Ovary (tissue), 9 donors: Measurements from ENCODE around the gene FAM237B. TPM values are rescaled to one million over a fixed set of nuclear protein-coding genes. Genes with fewer than 3 reads are reported as not detected.

Experiments used
- DNase-seq, 5 donors: peaks; one replicate each; pipeline ENCODE4 v3.0.0-alpha.2; 2019 to 2020
- H3K27ac ChIP-seq, 2 donors: fragments of 200-600 bp; one replicate each; pipeline versions ENCODE4 v1.5.1 to v1.8.0; 2019 to 2022
- H3K27me3 ChIP-seq: fragments of 200-600 bp; one replicate; pipeline ENCODE4 v1.8.0; 2022
- H3K36me3 ChIP-seq: fragments of 200-600 bp; sonication (generic); one replicate; pipeline ENCODE4 v1.5.1; 2019
- H3K4me1 ChIP-seq: one replicate; pipeline ENCODE4 v1.8.1; 2013; ENCODE audit warnings: mild to moderate bottlenecking, moderate library complexity; ENCODE audit not compliant: insufficient read depth
- H3K4me3 ChIP-seq: fragments of 200-600 bp; sonication (generic); one replicate; pipeline ENCODE4 v1.5.1; 2017
- H3K9me3 ChIP-seq, 2 donors: fragments of 200-600 bp in 1 of 2; sonication (generic) in 1 of 2; one replicate each; pipeline versions ENCODE4 v1.5.1 to v1.8.1; 2013 to 2019; ENCODE audit warnings: mild to moderate bottlenecking in 1 of 2, moderate library complexity in 1 of 2
- EP300 ChIP-seq: sonication (generic); formaldehyde crosslinking; IDR thresholded peaks from one replicate; pipeline ENCODE4 v1.6.1; 2017; ENCODE audit warnings: antibody characterized with exemption
- POLR2A ChIP-seq: fragments of 450-650 bp; IDR thresholded peaks from one replicate; pipeline ENCODE4 v1.6.1; 2017; ENCODE audit warnings: antibody characterized with exemption, mild to moderate bottlenecking, moderate library complexity
- WGBS, 3 donors: extraction: QIAGEN DNeasy Blood & Tissue Kit in 1 of 3; methylation state at CpG; one replicate each; pipeline versions ENCODE4 v1.1.5 to v1.1.7; 2013 to 2017; 5-methylcytosine and 5-hydroxymethylcytosine counted together
- intact Hi-C, 4 donors: fragments of 100-400 bp; cut with DNase I; formaldehyde crosslinking; loops; one replicate each; pipeline versions ENCODE4 v1.11.0 to v1.15.1; 2022 to 2023
- polyA plus RNA-seq, 2 donors: library from polyadenylated mRNA; stranded (reverse); fragments of 200-250 nt in 1 of 2; fragments of 350-450 nt in 1 of 2; fragmentation: Illumina TruSeq in 1 of 2; extraction: RNeasy Lipid Tissue Mini Kit (QIAGEN cat#74804) in 1 of 2; gene quantifications; one replicate each; pipeline ENCODE4 v1.2.3, GENCODE V29; 2013 to 2014
- total RNA-seq, 7 donors: library from RNA; depleted of rRNA in 2 of 7; stranded (reverse); fragments of >200 nt in 2 of 7; fragmentation: NEBNext Ultra II Directional in 3 of 7; extraction: Animal tissue kit (Norgen Biotek cat#: 25700) in 3 of 7; gene quantifications; one replicate each; pipeline versions ENCODE4 v1.1.0 to v1.2.4, GENCODE V29; 2016 to 2023
- TF ChIP-seq, protein P1 (sequence below), 3 donors: fragments of 450-650 bp in 2 of 3; fragments of 200-600 bp in 1 of 3; IDR thresholded peaks; one replicate each; pipeline versions ENCODE4 v1.5.1 to v1.8.0; 2016 to 2022; ENCODE audit warnings: antibody characterized with exemption in 3 of 3, mild to moderate bottlenecking in 1 of 3
- donor health status: DM: no; HTN: no; CAD: no; lungs with moderate emphysema.
- donor health status: DM: no; HTN: no; CAD: no.
- donor health status: Bipolar disorder and iron deficiency.
- donor health status: DM: yes; HTN: yes; CAD: no.
- donor health status: DM: no; HTN: no; CAD: no.
- donor health status: DM: yes; HTN: yes; CAD: no.

Gene FAM237B
- total and polyA plus RNA-seq, 9 donors: not detected

DNA sequence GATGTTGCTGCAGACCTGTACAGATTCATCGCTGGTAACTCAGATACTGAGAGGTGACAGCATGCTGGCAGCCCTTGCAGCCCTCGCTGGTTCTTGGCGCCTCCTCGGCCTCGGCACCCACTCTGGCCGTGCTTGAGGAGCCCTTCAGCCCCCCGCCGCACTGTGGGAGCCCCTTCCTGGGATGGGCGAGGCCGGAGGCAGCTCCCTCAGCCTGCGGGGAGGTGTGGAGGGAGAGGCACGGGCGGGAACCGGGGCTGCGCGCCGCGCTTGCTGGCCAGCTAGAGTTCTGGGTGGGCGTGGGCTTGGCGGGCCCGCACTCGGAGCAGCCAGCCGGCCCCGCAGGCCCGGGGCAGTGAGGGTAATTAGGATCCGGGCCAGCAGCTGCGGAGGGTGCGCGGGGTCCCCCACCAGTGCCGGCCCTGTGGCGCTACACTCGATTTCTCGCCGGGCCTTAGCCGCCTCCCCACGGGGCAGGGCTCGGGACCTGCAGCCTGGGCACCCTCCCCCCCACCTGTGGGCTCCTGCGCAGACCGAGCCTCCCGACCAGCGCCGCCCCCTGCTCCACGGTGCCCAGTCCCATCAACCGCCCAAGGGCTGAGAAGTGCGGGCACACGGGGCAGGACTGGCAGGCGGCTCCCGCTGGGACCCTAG, 13.2 kb upstream of the FAM237B start:
- no peak for DNase-seq
- Histone ChIP-seq H3K27me3 (no peaks in the 10 kb centered on the region), H3K9me3 (no peaks in the 10 kb centered on the region), H3K4me3 (no peak overlapping the region), H3K36me3 (no peaks in the 10 kb centered on the region), H3K27ac (no peak overlapping the region), H3K4me1 (no peaks in the 10 kb centered on the region)
- intact Hi-C loops: no loop called here
- 93 to 95% (median 95%) methylated on average over 48 of the region's 48 CpGs for whole genome bisulfite sequencing, 3 donors
- TF ChIP-seq EP300 (no peak), POLR2A (no peak)
- TF ChIP-seq, protein P1, sequence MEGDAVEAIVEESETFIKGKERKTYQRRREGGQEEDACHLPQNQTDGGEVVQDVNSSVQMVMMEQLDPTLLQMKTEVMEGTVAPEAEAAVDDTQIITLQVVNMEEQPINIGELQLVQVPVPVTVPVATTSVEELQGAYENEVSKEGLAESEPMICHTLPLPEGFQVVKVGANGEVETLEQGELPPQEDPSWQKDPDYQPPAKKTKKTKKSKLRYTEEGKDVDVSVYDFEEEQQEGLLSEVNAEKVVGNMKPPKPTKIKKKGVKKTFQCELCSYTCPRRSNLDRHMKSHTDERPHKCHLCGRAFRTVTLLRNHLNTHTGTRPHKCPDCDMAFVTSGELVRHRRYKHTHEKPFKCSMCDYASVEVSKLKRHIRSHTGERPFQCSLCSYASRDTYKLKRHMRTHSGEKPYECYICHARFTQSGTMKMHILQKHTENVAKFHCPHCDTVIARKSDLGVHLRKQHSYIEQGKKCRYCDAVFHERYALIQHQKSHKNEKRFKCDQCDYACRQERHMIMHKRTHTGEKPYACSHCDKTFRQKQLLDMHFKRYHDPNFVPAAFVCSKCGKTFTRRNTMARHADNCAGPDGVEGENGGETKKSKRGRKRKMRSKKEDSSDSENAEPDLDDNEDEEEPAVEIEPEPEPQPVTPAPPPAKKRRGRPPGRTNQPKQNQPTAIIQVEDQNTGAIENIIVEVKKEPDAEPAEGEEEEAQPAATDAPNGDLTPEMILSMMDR (IDR thresholded peaks at IDR 0.05): no peak

DNA sequence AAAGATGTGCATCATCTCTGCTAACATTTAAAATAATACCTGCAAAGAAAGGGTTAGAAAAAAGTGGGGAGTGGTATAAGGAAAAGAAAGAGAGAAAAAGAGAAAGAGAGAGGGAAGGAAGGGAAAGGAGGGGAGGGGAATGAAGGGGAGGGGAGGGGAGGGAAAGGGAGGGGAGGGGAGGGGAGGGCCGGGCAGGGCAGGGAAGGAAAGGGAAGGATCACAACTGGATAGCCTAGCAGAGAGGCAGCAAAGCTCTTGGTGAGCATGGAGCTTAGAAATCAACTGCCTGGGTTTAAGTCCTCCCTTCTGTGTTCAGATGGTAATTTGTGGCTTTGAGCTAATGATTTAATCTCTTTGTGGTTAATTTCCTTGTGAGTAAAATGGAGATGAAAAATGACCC, 5.4 kb upstream of the FAM237B start:
- Histone ChIP-seq H3K36me3 (no peaks in the 10 kb centered on the region), H3K27me3 (no peaks in the 10 kb centered on the region), H3K4me3 (no peak overlapping the region), H3K27ac (no peak overlapping the region), H3K9me3 (no peaks in the 10 kb centered on the region), H3K4me1 (no peaks in the 10 kb centered on the region)
- TF ChIP-seq, protein P1 (IDR thresholded peaks at IDR 0.05): no peak
- TF ChIP-seq POLR2A (no peak), EP300 (no peak)
- DNase-seq: no peak
- WGBS, 3 donors: 0 to 26% (median 17%) methylated on average over 1 of the region's 1 CpG
- intact Hi-C loops: no loop called here

DNA sequence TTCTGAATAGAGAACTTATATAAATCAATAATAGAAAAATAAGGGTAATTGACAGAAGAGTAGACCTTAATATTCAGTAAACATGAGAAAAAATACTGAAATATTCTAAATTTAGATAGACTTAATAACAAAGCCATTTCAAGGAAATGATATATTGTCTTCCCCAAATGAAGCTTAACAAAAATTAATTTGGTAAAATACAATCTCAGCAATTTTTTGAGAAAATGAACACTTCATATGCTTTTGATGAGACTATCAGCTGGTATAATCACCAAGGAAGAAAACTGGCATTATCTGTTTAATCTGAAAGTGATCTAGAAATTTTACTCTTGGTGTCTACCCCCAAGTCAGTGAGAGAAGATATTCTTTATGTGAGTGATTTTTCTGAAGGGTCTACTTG, 1.7 kb upstream of the FAM237B start:
- Histone ChIP-seq H3K4me1 (peaks cover 4% of the 10 kb centered on the region), H3K27ac (no peak overlapping the region), H3K36me3 (no peaks in the 10 kb centered on the region), H3K4me3 (no peak overlapping the region), H3K9me3 (no peaks in the 10 kb centered on the region), H3K27me3 (no peaks in the 10 kb centered on the region)
- no peak for DNase-seq
- TF ChIP-seq, protein P1 (IDR thresholded peaks at IDR 0.05): no peak
- intact Hi-C loops: no loop called here

DNA sequence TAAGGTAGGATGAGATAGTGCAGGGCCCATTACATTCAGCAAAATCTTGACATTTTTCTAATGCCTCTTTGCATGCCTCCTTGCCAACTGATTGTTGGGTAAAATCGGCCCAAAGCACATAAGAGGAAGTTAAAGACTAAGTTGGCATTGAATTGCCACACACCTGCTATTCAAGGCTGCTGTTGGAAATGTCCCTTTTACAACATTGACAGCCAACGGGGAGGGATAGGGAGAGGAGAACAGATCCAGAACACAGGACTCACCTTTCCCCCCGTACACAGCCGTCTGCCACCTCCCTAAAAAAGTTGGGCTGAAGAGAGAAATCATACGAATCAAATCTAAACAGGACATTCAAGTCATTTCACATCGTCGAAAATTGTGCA, 695 bp downstream of the FAM237B start:
- WGBS, 3 donors: 32 to 38% (median 33%) methylated on average over 7 of the region's 7 CpGs
- intact Hi-C loops: no loop called here
- TF ChIP-seq, protein P1 (IDR thresholded peaks at IDR 0.05): no peak
- no peak for TF ChIP-seq POLR2A
- TF ChIP-seq EP300: no peak
- Histone ChIP-seq H3K9me3 (no peaks in the 10 kb centered on the region), H3K27me3 (no peaks in the 10 kb centered on the region), H3K4me1 (peaks cover 4% of the 10 kb centered on the region), H3K36me3 (no peaks in the 10 kb centered on the region), H3K4me3 (no peak overlapping the region), H3K27ac (no peak overlapping the region)
- no peak for DNase-seq
